Measurements from ENCODE around the gene SEBOX.

DNA sequence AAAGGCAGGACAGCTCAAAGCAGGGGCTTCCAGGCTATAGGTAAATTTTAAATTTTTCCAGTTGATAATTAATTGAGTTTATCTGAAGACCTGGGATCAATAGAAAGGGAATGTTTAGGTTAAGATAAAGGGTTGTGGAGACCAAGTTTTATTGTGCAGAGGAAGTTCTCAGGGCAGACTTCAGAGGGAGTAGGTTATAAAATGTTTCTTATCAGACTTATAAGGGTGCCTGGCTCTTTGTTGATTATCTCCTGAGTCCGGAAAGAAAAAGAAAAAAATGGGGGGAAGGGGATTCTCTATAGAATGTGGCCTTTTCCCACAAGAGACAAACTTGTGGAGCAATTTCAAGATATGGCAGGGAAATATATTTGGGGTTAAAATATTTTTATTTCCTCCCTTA lies 25.1 kb upstream of the SEBOX start:
- TF ChIP-seq, protein P1, sequence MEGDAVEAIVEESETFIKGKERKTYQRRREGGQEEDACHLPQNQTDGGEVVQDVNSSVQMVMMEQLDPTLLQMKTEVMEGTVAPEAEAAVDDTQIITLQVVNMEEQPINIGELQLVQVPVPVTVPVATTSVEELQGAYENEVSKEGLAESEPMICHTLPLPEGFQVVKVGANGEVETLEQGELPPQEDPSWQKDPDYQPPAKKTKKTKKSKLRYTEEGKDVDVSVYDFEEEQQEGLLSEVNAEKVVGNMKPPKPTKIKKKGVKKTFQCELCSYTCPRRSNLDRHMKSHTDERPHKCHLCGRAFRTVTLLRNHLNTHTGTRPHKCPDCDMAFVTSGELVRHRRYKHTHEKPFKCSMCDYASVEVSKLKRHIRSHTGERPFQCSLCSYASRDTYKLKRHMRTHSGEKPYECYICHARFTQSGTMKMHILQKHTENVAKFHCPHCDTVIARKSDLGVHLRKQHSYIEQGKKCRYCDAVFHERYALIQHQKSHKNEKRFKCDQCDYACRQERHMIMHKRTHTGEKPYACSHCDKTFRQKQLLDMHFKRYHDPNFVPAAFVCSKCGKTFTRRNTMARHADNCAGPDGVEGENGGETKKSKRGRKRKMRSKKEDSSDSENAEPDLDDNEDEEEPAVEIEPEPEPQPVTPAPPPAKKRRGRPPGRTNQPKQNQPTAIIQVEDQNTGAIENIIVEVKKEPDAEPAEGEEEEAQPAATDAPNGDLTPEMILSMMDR (IDR thresholded peaks at IDR 0.05; ENCODE audit: low read depth, low read length, poor library complexity, severe bottlenecking), result no peak
- no peak for TF ChIP-seq EZH2phosphoT487 (IDR thresholded peaks at IDR 0.05; ENCODE audit: borderline replicate concordance, low read length)

Data from DOHH2 (cell line).